ENCODE results near the gene GOLGA3. TPM values are rescaled to one million over a fixed set of nuclear protein-coding genes. Genes with fewer than 3 reads are reported as not detected.

The GOLGA3 gene
- total and polyA plus RNA-seq, 9 of the 15 experiments (the other 6 are each of a cell fraction or from before 2014, with no cell fraction given), result 1.9 to 48.1 (median 18.4) TPM

GRCh38 chr12:132740313-132740646 is 88.4 kb downstream of the GOLGA3 start (continued):
- no peak for TF ChIP-seq AFF4 (CRISPR knock-in tag; IDR thresholded peaks at IDR 0.05)

GRCh38 chr12:132739600-132740312 is 88.9 kb downstream of the GOLGA3 start:
- in situ Hi-C loops (cut with MboI), result no loop called here
- no peak for TF ChIP-seq ZNF197 (CRISPR knock-in tag; IDR thresholded peaks at IDR 0.05; ENCODE audit: low read depth)
- no peak for TF ChIP-seq ZNF41 (CRISPR knock-in tag; conservative IDR thresholded peaks at IDR 0.05)
- no peak for TF ChIP-seq KAT7 (CRISPR knock-in tag; IDR thresholded peaks at IDR 0.05; ENCODE audit: borderline replicate concordance)
- TF ChIP-seq ZNF407 (IDR thresholded peaks at IDR 0.05; ENCODE audit: low read depth), result no peak
- no peak for TF ChIP-seq SP1 (CRISPR knock-in tag; IDR thresholded peaks at IDR 0.05)
- no peak for TF ChIP-seq TAF15 (IDR thresholded peaks at IDR 0.05; ENCODE audit: low read depth, low read length)
- TF ChIP-seq ERF (CRISPR knock-in tag; IDR thresholded peaks at IDR 0.05), result no peak

More at GRCh38 chr12:132739600-132740312, 88.9 kb downstream of the GOLGA3 start:
- H4K20me1 ChIP-seq (replicated peaks; ENCODE audit: control insufficient read depth, insufficient read depth, low read length), result no peaks in the 10 kb centered on the region
- no peaks in the 10 kb centered on the region for H3K4me1 ChIP-seq (replicated peaks in 1 of 2; ENCODE audit: control insufficient read depth in 2 of 2, insufficient read depth in 2 of 2, low read length in 2 of 2)
- ChIA-PET POLR2A (interaction anchor here (2.0 kb wide), 1 partner anchor 11 kb away, joined by 7 read pairs; no protein-coding TSS in a partner anchor), CTCF (ENCODE audit: low intra/inter-chr PET ratio) (no interaction called here)
- H3K4me2 ChIP-seq (ENCODE audit: insufficient read depth, low read length), result no peak overlapping the region
- H3K9ac ChIP-seq (ENCODE audit: insufficient read depth in 1 of 2, low read depth in 2 of 2, low read length in 2 of 2), result no peak overlapping the region
- H2AFZ ChIP-seq (ENCODE audit: low read depth, low read length), result no peak overlapping the region
- 96% methylated on average over 19 of the region's 19 CpGs for WGBS (ENCODE audit: insufficient coverage, low coverage, missing lambda C conversion rate)
- no peak for ATAC-seq
- H3K4me3 ChIP-seq, result no peak overlapping the region
- H3K79me2 ChIP-seq (ENCODE audit: control insufficient read depth, insufficient read depth, low read length), result peaks cover 9% of the 10 kb centered on the region; the same call in 1 of the 3 replicates
- peaks cover 89% of the 10 kb centered on the region for H3K36me3 ChIP-seq (ENCODE audit: control insufficient read depth, insufficient read depth, low read length)
- no peaks in the 10 kb centered on the region for H3K27me3 ChIP-seq (ENCODE audit: control insufficient read depth in 2 of 2, insufficient read depth in 2 of 2, low read length in 2 of 2)
- intact Hi-C loops (cut with micrococcal nuclease), result no loop called here
- H3K27ac ChIP-seq (ENCODE audit: extremely low read depth, low read depth, low read length), result no peak overlapping the region
- H3K9me3 ChIP-seq (replicated peaks; ENCODE audit: control insufficient read depth, insufficient read depth, low read depth, low read length), result no peaks in the 10 kb centered on the region
- BruUV-seq (replicated peaks), result no TSS peak
- FAIRE-seq, result no peak
- no peaks in the 10 kb centered on the region for H3K9me1 ChIP-seq (ENCODE audit: control insufficient read depth, insufficient read depth, low read length)
- DNase-seq (ENCODE audit: extremely low read depth in 1 of 4, low spot score in 3 of 4), result no peak
